Activated naive CD4-positive, alpha-beta T cell treated with Interleukin-2 at 50 U/mL for 16 hours (primary cell): Measurements from ENCODE around the gene MC3R.

Experiments
- DNase-seq: peaks from one replicate; pipeline ENCODE4 v3.0.0-alpha.2; 2020

The MC3R gene

DNA sequence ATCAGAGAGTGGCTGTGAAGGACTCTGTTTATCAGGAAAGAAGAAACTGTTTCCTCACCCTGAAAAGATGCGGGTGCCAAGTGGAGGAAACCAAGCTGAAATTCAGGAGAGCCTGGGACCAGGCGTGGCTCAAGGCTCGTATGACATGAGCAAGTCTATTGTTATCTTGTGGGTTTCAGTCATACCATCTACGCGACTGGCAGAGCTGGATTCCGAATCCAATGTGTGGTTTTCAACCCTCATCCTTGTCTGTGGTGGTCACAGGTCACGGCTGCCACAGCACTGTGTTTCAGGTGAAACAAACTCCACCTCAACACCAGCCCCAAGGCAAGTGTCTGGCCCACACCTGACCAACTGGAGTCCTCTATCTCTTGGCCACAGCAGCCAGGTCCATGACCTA, 9.1 kb downstream of the MC3R start:
- DNase-seq, result no peak

GRCh38 chr20:56259948-56260347, 11.4 kb downstream of the MC3R start:
- no peak for DNase-seq

DNA sequence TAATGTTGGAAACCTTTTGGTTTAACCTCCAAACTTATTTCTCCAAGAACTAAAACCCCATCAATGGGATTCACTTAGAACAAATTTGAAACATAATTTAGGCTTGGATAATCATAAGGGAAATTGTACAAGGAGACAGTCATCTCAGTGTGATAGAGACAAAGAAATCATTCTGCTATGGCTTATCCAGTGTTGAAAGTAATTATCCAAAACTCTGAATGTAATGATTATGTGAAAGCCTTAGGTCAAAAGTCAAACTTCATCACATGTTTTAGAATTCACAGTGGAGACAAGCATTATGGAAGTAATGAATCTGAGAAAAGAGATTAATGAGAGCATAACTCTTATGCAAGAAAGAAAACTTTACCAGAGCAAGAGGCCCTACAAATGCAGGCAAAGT, 20.0 kb downstream of the MC3R start:
- DNase-seq, result no peak

- no peak for DNase-seq
Observed at GRCh38 chr20:56271974-56272373, 23.4 kb downstream of the MC3R start.

- no peak for DNase-seq
Observed at GRCh38 chr20:56273491-56273890, 25.0 kb downstream of the MC3R start.

- no peak for DNase-seq
Observed at GRCh38 chr20:56274156-56274555, 25.6 kb downstream of the MC3R start.

- no peak for DNase-seq
Observed at GRCh38 chr20:56278196-56278595, 29.7 kb downstream of the MC3R start.

GRCh38 chr20:56285496-56285895, 37.0 kb downstream of the MC3R start:
- no peak for DNase-seq

DNA sequence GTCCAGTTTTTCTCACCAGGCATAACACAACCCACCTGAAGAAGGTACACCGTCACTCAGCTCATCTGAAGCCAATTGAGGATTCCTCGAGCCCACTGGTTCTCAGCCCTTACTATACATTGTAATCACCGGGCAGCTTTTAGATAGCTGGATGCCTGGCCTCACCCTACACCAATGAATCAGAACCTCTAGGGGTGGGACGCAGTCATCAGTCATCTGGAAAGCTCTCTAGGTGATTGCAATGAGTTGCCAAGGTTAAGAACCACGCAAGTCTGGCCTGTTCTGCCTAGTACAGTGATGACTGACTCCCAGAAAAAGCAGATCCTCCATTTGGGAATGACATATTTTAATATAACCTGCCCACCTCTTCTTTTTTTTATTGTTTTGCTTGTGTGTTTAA, 41.1 kb downstream of the MC3R start:
- no peak for DNase-seq

DNA sequence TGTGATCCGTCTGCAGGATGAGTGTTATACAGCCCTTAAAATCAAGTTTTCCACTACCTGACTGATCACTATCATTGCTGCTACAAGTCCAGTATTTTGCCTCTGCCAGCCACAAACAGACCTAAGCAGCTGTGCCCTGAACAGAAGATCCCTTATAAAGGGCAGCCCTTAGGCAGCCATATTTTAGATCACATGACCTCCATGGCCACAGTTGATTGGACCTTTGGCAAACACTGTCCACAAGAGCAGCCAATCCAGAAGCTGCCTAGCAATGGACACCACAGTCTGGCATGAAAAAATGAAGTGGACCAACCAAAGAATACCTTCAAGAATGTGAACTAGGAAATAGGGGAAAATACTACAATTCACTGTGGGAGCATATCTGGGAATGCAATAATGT, 50.8 kb downstream of the MC3R start:
- no peak for DNase-seq
